GM19455 (cell line): ENCODE measurements around the gene KIFC3.
"Not testable (repeated sequence)": the region's sequence is repeated elsewhere in the genome, so short reads cannot be mapped to it uniquely, and the experiment has no call there.

Experiments
- ATAC-seq: cut with Tn5 transposase; IDR thresholded peaks from one replicate; pipeline ENCODE4 v1.9.1; 2021; ENCODE audit not compliant: unreplicated experiment

The KIFC3 gene

GRCh38 chr16:57742543-57742942, 59.7 kb downstream of the KIFC3 start:
- ATAC-seq, result no peak

- no peak for ATAC-seq
Measured at GRCh38 chr16:57741660-57742191, 60.6 kb downstream of the KIFC3 start.

- ATAC-seq, result no peak
Measured at GRCh38 chr16:57740423-57741071, 61.7 kb downstream of the KIFC3 start.

- ATAC-seq, result no peak
Measured at GRCh38 chr16:57739756-57740422, 62.4 kb downstream of the KIFC3 start.

- no peak for ATAC-seq
Measured at GRCh38 chr16:57738844-57739243, 63.4 kb downstream of the KIFC3 start.

GRCh38 chr16:57736419-57737351, 65.6 kb downstream of the KIFC3 start:
- no peak for ATAC-seq

GRCh38 chr16:57735755-57736418, 66.4 kb downstream of the KIFC3 start, which contains the start of gene KATNB1:
Gene KATNB1, plus strand, starts transcription at chr16:57735770. Its CDS starts 1,474 bp downstream, at chr16:57737244.
- ATAC-seq, result no peak

GRCh38 chr16:57734925-57735754, 67.2 kb downstream of the KIFC3 start:
- peak; percentile 86 for ATAC-seq

- ATAC-seq, result no peak
Measured at GRCh38 chr16:57734308-57734924, 67.9 kb downstream of the KIFC3 start.

- no peak for ATAC-seq
Measured at GRCh38 chr16:57732714-57733113, 69.6 kb downstream of the KIFC3 start.

GRCh38 chr16:57732037-57732436, 70.3 kb downstream of the KIFC3 start:
- ATAC-seq, result no peak

GRCh38 chr16:57730771-57731730, 71.2 kb downstream of the KIFC3 start:
- no peak for ATAC-seq

GRCh38 chr16:57729852-57730251, 72.4 kb downstream of the KIFC3 start:
- ATAC-seq, result not testable (repeated sequence)

- ATAC-seq, result no peak
Measured at GRCh38 chr16:57729182-57729484, 73.2 kb downstream of the KIFC3 start.

GRCh38 chr16:57728336-57729181, 73.7 kb downstream of the KIFC3 start:
- ATAC-seq, result no peak

- ATAC-seq, result no peak
Measured at GRCh38 chr16:57727610-57728009, 74.7 kb downstream of the KIFC3 start.

GRCh38 chr16:57726433-57726947, 75.8 kb downstream of the KIFC3 start:
- ATAC-seq, result no peak
